Islet of Langerhans (tissue), 1 donor: Measurements from ENCODE around the gene PCSK6.
A peak's percentile ranks its signal among the peaks of the same experiment; 100 is the strongest.

Experiments
- FAIRE-seq: peaks from one replicate; lab custom pipeline; 2011; peaks lifted over from hg19 to GRCh38; lab: Jason Lieb, UNC

The PCSK6 gene

DNA sequence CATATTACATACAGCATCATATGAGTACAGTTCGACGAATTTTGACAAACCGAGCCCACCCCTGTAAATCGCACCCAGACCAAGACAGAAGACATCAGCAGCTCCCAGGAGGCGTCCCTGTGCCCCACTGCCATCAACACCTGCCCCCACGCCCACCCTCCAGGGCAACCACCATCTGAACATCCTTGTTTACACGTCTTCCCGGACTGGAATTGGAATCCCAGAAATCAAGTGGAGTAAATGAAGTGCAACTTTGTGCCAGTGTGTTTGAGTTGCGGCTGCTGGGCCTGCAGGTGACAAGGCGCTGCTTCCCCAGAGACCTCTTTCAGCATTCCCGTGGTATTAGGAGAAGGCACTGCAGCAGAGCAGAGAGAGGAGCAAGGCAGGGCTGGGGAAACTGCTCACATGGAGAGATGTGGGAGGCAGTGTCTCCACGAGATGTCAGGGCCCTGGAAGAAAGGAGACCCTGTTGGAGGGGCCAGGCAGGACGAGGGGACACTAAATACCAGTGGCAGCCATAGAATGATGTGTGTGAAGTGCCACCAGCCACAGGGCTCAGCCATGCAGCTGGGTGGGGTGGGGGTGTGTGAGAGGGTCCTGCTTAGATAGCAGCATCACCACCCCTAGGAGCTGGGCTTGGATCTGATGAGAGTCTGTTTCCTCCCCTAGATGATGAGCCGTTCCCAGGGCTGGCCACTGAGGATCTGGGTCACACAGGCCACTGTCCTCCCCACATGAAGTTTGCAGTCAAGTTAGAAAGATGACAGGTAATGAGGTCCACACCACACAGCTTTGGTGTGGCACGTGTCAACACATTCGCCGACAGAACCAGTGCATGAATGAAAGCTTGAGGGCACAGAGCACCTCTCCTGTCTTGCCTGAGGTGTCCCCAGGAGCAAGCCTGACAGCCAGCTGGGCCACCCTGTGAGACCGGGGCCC lies 33.4 kb upstream of the PCSK6 start:
- no peak for FAIRE-seq

DNA sequence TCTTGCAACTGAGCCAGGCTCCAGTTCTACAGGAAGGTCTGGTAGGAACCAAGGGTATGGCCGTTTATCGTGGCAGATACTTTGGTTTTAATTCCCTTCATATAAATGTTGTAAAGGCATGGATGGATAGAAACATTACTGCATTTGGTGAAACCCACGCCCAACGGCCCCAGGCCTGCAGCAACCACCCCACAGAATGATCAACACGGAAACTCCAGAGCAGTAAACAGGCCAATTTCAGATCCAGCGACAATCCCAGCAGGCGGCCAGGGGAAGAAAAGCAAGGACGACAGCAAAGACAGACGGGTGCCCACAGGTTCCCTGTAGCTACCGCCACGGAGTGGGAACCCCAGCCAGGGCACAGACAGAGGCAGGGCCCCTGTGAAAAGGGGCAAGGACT lies 32.6 kb upstream of the PCSK6 start:
- no peak for FAIRE-seq

DNA sequence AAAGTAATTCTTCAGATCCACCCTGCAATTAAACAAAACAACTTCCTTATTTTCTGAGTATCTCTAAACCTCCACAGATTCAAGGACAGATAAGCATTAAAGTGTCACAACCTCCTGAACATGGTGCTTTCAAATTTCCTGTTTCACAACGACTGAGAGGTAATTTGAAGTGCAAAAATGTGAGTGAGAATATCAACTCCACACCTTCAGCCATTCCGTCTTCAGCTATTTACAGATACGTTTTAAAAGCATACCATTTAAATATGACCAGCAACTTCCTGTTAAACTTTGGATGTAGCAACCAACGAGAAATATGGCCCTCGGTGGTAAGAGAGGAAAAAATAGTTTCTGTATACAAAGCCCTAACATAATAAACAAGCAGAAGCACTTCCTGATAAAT lies 32.1 kb upstream of the PCSK6 start:
- FAIRE-seq = no peak

DNA sequence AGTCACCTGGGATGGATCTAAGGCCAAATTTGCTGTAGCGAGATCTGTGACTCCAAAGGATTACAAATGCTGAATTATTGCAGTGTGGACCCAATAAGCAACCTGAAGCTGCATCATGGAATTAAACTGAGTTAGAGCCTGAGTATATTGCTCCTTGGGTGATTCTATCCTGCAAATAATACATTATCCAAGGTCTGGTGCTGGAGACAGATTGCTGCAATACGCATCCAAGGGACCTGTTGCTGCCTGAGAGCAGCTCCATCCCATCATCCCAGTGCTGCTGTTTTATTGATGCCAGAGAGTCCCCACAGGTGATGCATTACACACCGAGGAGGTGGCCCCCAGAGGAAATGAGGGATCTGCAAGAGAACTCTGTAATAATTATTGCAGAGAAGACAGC lies 31.6 kb upstream of the PCSK6 start:
- no peak for FAIRE-seq

DNA sequence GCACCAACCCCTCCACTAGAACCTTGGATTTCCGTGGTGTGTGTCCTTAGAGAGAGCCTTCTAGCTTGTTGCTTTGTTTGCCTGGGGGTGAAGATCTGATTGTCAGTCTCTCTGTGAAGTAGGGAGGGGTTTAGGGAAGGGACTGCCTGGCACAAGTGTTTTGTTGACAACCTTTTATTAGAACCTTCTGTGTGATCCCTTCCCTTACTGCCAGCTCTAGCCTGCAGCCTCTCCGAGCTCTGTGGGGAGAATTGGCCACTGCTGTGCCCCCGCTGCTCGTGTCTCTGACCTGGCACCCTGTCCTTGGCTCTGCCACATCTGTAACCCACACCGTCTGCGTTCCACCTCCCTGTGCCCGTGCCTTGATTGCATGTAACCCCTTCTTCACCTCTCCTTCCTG lies 30.9 kb upstream of the PCSK6 start:
- FAIRE-seq = no peak

DNA sequence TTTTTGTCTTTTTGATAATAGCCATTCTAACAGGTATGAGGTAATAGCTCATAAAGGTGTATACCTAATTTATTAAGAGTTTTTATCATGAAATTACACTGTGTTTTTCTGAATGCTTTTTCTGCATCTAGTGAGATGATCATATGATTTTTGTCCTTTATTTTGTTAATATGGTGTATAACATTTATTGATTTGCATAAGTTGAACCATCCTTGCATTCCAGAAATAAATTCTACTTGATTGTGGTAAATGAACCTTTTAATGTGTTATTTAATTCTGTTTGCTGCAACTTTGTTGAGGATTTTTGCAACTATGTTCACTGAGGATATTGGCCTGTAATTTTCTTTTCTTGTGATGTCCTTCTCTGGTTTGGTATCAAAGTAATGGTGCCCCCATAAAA lies 28.0 kb upstream of the PCSK6 start:
- no peak for FAIRE-seq

DNA sequence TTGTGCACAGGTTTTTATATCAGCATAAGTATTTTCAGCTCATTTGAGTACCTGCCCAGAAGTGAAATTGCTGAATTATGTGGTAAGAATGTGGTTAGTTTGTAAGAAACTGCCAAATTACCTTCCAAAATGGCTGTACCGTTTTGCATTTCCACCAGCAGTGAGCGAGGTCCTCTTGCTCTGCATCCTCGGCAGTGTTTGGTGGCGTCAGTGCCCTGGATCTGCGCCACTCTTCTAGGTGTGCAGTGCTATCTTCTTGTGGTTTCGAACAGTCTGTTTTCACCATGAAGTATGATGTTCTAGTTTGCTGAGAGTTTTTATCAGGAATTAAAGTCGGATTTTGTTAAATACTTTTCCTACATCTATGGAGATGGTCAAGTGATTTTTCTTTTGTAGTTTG lies 24.8 kb upstream of the PCSK6 start:
- no peak for FAIRE-seq

DNA sequence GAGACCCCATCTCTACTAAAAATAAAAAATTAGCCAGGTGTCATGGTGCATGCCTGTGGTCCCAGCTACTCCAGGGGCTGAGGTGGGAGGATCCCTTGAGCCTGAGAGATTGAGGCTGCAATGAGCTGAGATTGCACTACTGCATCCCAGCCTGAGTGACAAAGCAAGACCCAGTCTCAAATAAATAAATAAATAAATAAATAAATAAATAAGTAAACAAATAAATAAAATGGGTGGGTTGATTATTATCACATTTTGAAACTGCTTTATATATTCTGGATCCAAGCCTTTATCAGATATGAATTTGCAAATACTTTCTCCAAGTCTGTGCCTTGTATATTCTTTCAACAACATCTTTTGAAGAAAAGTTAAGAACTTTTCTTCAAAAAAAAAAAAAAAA lies 22.2 kb upstream of the PCSK6 start:
- no peak for FAIRE-seq

DNA sequence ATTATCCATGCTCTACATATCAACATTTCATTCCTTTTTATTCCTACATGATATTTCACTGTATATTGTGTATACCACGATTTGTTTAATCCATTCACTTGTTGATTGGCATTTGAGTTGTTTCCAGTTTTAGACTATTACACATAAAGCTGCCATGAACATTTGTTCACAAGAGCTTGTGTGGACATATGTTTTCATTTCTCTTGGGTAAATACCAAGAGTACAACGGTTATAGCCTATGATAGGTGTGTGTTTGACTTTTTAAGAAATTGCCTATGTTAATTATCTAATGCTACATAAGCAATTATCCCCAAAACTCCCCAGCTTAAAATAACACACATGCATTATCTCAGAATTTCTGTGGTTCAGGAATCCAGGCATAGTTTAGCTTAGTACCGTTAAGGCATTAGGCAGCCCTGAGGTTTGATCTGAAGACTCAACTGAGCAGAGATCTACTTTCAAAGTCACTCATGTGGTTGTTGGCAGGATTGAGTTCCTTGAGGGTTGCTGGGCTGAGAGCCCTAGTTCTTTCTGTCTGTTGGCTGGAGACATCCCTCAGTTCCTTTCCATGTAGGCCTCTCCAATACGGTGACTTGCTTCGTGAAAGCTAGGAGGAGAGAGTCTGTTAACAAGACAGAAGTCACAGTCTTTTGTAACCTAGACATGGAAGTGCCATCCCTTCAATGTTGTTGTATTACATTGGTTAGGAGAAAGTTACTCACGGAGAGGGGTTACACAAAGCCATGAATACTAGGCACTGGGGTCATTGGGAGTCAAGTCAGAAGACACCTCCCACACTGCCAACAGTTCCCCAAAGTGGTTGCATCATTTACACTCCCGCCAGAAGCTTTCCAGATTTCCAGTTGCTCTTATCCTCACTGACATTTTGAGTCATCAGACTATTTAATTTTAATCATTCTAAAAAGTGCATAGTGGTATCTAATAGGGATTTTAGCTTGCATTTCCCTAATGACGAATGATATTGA lies 21.0 kb upstream of the PCSK6 start:
- FAIRE-seq = no peak

DNA sequence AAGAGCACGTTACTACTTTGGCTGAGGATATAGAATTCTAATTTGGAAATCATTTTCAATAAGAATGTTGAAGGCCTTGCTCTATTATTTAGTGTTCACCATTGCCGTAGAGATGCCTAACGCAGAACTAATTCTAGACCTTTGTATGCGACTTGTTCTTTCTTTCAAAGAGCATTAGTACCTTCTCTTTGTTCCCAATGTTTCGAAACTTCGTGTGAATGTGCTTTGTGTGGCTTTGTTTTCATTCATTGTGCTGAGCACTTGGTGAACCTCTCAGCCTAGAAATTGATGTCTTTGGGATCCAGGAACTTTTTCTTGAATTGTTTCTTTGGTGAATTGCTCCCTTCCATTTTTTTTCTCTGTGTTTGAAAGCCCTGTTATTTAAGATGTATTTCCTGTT lies 19.8 kb upstream of the PCSK6 start:
- FAIRE-seq = no peak

DNA sequence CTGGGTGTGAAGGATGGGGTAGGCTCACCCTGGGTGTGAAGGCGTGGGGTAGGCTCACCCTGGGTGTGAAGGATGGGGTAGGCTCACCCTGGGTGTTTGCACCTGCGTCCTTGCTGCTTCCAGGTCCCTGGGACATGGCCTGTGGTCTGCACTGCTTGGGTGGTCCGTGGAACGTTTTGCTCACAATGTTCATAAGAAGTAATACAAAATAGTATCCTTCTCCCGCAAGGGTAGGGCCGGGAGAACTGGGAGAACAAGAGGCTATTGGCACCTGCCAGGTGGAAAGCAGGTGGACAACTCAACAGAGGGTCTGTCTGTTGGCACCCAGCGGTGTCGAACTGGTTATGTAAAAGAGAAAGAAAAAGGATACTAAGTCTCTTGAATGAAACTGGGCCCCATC lies 17.0 kb upstream of the PCSK6 start:
- FAIRE-seq = no peak

DNA sequence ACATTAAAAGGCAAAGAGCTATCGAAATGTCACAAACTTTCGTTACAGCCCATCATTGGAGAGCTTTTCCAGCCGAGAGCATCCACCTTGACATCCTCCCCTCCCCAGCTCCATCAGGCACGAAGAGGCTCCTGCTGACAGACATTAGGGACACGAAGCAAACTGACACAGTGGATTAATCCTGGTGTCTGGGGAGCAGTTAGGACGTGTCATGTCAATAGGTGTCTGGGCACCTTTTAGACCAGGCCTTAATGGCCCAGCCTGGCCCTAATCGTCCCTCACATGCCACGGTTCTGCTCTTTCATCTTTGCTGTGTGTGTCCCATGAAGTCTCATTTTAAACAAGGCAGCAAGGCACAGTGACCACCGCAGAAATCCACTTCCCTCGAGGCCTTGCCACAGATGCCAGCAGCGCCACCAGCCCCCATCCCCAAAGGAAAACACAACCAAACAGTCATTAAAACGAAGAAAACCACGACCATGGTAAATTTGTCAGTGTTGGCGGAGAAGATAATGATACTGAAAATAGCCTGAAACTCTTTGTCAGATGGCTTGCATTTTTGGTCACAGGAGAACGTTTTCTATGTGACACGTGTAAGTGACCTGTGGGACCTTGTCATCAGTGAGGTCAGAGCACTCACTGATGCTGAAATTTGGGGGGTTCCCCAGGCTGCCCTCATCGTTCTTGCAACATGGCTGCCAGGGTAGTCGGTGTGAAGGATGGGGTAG lies 16.3 kb upstream of the PCSK6 start:
- FAIRE-seq = no peak

DNA sequence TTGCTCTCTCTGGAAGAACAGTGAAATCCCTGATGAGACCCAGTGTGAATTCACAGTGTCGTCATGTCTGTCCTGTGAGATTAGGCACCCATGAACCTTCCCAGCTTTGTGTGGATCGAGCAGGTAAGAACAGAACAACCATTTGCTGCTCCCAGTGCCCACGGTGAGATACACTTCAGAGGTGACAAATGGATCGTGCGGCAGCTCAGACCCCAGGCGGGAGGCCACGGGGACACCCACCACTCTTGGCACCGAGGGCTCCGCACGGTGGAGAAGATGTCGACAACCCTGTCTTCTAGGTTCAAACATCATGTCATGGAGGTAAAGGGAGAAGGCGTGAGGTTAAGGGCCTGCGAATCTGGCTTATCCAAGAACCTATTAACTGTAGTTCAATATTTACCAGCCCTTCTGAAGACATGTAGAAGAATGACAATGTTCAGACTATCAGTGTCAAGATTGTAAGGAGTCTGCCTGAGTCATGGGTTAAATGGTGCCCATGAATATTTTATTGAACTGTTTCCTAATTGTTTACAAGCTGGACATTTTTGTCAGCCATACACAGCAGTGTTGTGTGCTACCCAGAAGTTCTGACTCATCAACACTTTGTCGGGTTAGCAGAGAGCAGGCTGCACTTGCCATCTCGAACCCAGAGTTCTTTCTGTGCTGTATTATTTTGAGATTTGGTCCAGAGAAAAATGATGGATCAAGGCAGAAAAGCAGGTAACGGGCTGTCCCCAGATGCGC lies 15.5 kb upstream of the PCSK6 start:
- FAIRE-seq = no peak

DNA sequence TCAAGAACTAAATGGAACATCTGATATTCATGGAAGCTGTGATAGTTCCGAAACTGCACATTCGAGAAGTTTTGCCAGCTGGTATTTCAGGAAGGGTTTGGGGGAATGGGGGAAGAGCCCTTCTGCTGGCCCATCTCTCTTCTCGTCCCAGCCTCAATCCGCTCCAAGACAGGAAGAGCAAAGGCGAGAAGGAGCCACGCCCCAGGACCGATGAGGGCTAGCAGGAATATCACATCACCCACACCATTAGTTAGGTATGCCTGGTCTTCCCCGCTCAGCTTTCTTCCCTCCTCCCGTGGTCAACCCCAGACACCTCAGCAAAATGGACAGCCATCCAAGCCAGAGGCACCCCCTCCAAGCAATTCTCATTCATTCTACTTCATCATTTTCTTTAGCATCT lies 14.9 kb upstream of the PCSK6 start:
- FAIRE-seq = no peak

DNA sequence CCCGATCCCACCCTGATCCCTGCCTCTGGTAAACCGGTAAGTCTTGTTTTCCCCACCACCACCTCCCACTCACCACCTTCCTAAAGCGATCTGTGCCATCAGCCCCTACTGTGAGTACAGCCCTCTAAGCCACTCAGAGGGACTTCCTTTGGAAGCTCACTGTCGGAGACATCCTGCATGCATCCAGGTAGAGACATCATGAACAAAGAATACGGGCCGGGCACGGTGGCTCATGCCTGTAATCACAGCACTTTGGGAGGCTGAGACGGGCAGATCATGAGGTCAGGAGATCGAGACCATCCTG lies 13.7 kb upstream of the PCSK6 start:
- FAIRE-seq = no peak

DNA sequence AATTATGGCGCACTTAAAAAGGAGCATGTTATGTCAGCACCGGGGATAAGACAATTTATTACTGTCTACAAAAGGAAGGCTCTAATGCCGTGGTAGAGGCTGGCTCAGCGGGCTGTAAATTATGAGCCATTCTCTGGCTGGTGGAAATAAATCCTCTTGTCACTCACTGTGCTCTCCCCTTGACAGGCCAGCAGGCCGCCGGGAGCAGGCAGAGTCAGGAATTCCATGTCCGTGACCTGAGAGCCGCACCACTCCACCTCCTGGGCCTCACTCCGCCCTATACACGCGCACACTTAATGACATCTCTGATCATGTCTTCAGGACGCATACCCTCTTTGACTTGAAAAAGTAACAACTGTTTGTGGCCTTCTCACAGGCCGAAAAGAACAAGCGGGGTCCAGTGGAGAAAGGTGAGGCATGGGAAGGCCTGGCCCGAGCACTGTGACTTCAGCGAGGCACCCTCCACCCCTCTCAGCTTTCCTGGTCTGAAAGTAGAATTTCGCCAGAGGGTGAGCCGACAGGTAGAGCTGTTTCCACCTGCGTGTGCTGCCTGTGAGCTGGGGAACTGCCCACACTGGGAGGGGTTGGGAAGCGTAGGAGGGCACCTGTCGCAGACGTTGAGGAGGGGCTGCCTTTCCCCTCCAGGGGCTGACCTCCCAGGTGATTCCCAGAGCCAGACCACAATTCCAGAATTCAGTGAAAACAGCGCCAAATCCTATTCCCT lies 13.2 kb upstream of the PCSK6 start:
- no peak for FAIRE-seq

DNA sequence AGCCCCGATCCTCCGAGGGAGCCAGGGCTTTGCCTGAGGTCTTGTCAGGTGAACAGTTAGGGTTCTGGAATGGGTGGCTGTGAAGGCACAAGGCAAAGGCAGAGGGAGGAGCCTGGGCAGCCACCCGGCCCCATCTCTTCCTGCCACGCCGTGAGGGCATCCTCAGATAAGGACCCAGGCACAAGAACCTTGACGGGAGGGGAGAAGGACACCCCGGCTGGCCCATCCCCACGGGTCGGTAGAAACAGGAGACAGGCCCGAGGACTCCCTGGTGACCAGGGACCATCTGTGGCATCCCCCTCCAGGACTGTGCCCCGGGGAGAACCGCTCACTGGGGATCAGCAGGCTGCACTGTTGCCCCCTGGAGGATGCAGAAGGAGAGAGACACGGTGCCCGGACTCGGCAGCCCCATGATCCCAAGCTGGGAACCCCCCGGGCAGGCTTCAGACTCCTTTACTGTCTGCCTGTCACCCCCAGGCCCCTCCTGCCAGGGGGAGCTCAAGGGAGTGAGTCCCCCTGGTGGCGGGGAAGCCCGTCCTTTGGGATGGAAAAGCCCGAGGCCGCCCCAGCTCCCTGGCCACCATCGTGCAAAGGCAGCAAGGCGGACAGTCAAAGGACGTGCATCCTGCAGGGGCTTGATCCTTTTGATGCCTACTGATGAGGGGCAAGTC lies 12.3 kb upstream of the PCSK6 start:
- FAIRE-seq = no peak

DNA sequence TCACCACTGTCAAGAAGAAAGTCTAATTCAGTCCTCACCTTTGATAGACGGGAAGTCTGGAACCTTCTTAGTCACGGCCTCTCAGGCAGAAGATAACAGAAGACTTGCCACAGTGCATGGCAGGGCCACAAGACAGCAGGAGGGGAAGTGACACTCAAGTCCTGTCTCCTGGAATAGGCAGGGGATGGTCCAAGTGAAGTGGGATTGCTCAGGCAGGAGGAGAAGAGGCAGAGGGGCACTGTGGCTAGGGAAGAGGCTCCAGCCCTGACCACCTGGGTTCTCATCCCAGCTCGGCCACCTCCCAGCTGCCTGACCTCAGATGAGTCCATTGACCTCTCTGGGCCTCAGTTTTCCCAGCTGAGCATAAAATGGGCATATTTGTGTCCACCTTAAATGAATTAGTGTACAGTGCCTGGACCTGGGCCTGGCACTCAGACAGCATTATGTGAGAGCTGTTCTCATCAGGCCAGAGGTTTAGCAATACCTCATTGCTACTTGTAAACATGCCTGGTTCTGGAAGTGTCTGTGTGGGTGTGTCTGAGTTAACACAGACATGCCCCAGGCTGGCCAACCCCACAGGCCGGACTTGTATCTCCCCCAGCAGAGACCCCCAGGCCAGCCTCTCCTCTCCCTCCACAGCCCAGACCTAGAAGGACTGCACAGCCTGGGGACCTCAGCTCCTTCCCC lies 11.5 kb upstream of the PCSK6 start:
- FAIRE-seq = no peak

DNA sequence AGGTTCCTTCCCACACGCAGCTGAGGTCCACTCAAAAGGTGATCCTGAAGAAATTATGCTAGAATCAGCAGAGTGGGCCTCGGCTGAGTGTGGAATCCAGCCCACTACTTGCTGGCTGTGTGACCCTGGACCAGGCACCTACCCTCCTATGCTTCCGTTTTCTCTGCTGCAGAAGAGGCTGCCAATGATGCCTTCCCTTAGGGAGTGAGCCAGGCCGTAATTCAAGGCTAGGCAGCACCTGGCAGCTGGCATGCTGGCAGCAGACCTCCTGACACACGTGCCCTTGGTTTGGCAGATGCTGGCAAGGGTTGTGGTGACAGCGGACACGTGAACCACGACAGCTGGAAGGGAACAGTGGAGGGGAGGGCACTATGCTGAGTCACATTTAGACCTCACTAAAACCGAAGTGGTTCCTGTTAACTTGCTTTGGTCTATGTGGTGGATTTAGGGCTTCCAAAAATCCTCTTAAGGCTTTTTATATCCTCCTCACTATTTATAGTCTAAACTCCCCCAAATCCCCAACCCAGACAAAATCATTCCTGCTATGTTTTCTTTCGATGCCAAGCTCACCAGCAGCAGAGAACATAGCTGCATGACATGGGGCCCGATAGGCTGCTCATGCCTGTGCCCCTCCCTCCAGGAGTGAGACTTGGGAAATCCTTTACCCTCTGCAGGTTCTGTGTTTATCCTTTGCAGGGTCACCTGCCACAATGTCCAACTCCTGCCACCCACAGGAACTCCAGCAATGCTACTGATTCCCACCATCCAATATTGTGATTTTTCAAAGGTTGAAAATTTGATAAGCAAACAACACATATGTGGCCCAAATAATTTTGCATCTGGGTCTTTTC lies 10.6 kb upstream of the PCSK6 start:
- FAIRE-seq = peak; percentile 38
